CD1c-positive myeloid dendritic cell (primary cell): ENCODE measurements around the gene SRSF11.
"Not testable (repeated sequence)": the region's sequence is repeated elsewhere in the genome, so short reads cannot be mapped to it uniquely, and the experiment has no call there.

Experiments used
- DNase-seq: peaks from one replicate; pipeline ENCODE4 v3.0.0-alpha.2; 2016; ENCODE audit errors: extremely low spot score

SRSF11 gene

GRCh38 chr1:70221238-70222121 lies at the start of gene SRSF11:
Gene SRSF11, plus strand, starts transcription at chr1:70221380. Its CDS starts 257 bp downstream, at chr1:70221637.
- DNase-seq, result peak; percentile 97

GRCh38 chr1:70171512-70171911 lies 49.7 kb upstream of the SRSF11 start:
- DNase-seq, result no peak

- not testable (repeated sequence) for DNase-seq
Observed at GRCh38 chr1:70185181-70185580, 36.0 kb upstream of the SRSF11 start.

GRCh38 chr1:70188522-70188921 lies 32.7 kb upstream of the SRSF11 start:
- no peak for DNase-seq

GRCh38 chr1:70190180-70190579 lies 31.0 kb upstream of the SRSF11 start:
- no peak for DNase-seq

GRCh38 chr1:70192446-70192845 lies 28.7 kb upstream of the SRSF11 start:
- DNase-seq, result not testable (repeated sequence)

GRCh38 chr1:70194601-70195000 lies 26.6 kb upstream of the SRSF11 start:
- DNase-seq, result no peak

- DNase-seq, result no peak
Observed at GRCh38 chr1:70195342-70195741, 25.8 kb upstream of the SRSF11 start.

GRCh38 chr1:70196333-70196732 lies 24.8 kb upstream of the SRSF11 start:
- DNase-seq, result no peak

GRCh38 chr1:70200065-70200464 lies 21.1 kb upstream of the SRSF11 start:
- DNase-seq, result no peak

GRCh38 chr1:70202173-70202758 lies 18.9 kb upstream of the SRSF11 start:
- no peak for DNase-seq

- DNase-seq, result no peak
Observed at GRCh38 chr1:70204139-70204538, 17.0 kb upstream of the SRSF11 start.

GRCh38 chr1:70204600-70204999 lies 16.6 kb upstream of the SRSF11 start:
- DNase-seq, result no peak

GRCh38 chr1:70205071-70205433 lies 16.1 kb upstream of the SRSF11 start:
- DNase-seq, result peak; percentile 14

- DNase-seq, result peak; percentile 98
Observed at GRCh38 chr1:70205434-70206118, 15.6 kb upstream of the SRSF11 start, which contains the start of gene LRRC40. Gene LRRC40, minus strand, starts transcription at chr1:70205579. Its CDS starts 39 bp downstream, at chr1:70205540.

GRCh38 chr1:70206833-70207232 lies 14.3 kb upstream of the SRSF11 start:
- DNase-seq, result not testable (repeated sequence)

- no peak for DNase-seq
Observed at GRCh38 chr1:70207492-70207891, 13.7 kb upstream of the SRSF11 start.

- DNase-seq, result no peak
Observed at GRCh38 chr1:70208292-70208691, 12.9 kb upstream of the SRSF11 start.

- no peak for DNase-seq
Observed at GRCh38 chr1:70210820-70211219, 10.4 kb upstream of the SRSF11 start.

- DNase-seq, result no peak
Observed at GRCh38 chr1:70211541-70211940, 9.6 kb upstream of the SRSF11 start.

GRCh38 chr1:70220015-70220414 lies 1.2 kb upstream of the SRSF11 start:
- peak; percentile 12 for DNase-seq

- no peak for DNase-seq
Observed at GRCh38 chr1:70220517-70221237, 503 bp upstream of the SRSF11 start.
